HG03439 (cell line): ENCODE measurements around the gene ITIH2.
"Not testable (repeated sequence)": the region's sequence is repeated elsewhere in the genome, so short reads cannot be mapped to it uniquely, and the experiment has no call there.

ENCODE experiments used
- ATAC-seq: cut with Tn5 transposase; IDR thresholded peaks from one replicate; pipeline ENCODE4 v1.9.1; 2021; ENCODE audit warnings: mild to moderate bottlenecking, moderate library complexity; ENCODE audit not compliant: unreplicated experiment

ITIH2 gene

GRCh38 chr10:7692368-7692767 lies 10.7 kb upstream of the ITIH2 start:
- not testable (repeated sequence) for ATAC-seq

GRCh38 chr10:7693194-7693593 lies 9.9 kb upstream of the ITIH2 start:
- not testable (repeated sequence) for ATAC-seq

GRCh38 chr10:7696545-7696944 lies 6.6 kb upstream of the ITIH2 start:
- ATAC-seq = no peak

GRCh38 chr10:7697426-7697825 lies 5.7 kb upstream of the ITIH2 start:
- no peak for ATAC-seq

- no peak for ATAC-seq
These were observed 2.5 kb upstream of the ITIH2 start for GRCh38 chr10:7700577-7701125.

GRCh38 chr10:7701158-7701742 lies 1.9 kb upstream of the ITIH2 start:
- no peak for ATAC-seq

GRCh38 chr10:7702288-7702812 lies 766 bp upstream of the ITIH2 start:
- ATAC-seq = no peak

- no peak for ATAC-seq
These were observed 1.2 kb downstream of the ITIH2 start for GRCh38 chr10:7704071-7705016.

- ATAC-seq = no peak
These were observed 2.2 kb downstream of the ITIH2 start for GRCh38 chr10:7705341-7705740.

- no peak for ATAC-seq
These were observed 3.5 kb downstream of the ITIH2 start for GRCh38 chr10:7706534-7707073.

GRCh38 chr10:7707102-7707501 lies 4.0 kb downstream of the ITIH2 start:
- ATAC-seq = no peak

- ATAC-seq = no peak
These were observed 4.9 kb downstream of the ITIH2 start for GRCh38 chr10:7707858-7708622.

- ATAC-seq = no peak
These were observed 5.7 kb downstream of the ITIH2 start for GRCh38 chr10:7708832-7709231.

GRCh38 chr10:7710446-7710845 lies 7.3 kb downstream of the ITIH2 start:
- no peak for ATAC-seq

- ATAC-seq = not testable (repeated sequence)
These were observed 8.0 kb downstream of the ITIH2 start for GRCh38 chr10:7711075-7711474.

- no peak for ATAC-seq
These were observed 12.4 kb downstream of the ITIH2 start for GRCh38 chr10:7715515-7715914.

- ATAC-seq = no peak
These were observed 14.7 kb downstream of the ITIH2 start for GRCh38 chr10:7717767-7718166.

GRCh38 chr10:7718685-7719084 lies 15.6 kb downstream of the ITIH2 start:
- ATAC-seq = no peak

GRCh38 chr10:7720478-7720877 lies 17.4 kb downstream of the ITIH2 start:
- no peak for ATAC-seq

GRCh38 chr10:7722927-7723529 lies 19.9 kb downstream of the ITIH2 start:
- ATAC-seq = no peak
